GM18511 (cell line): ENCODE data around the gene CMC2.

Source experiments
- ATAC-seq: cut with Tn5 transposase; IDR thresholded peaks from one replicate; pipeline ENCODE4 v1.9.1; 2021; ENCODE audit warnings: mild to moderate bottlenecking, moderate library complexity; ENCODE audit not compliant: unreplicated experiment

The CMC2 gene

GRCh38 chr16:81003610-81004460 lies 2.9 kb downstream of the CMC2 start:
- no peak for ATAC-seq

GRCh38 chr16:81003064-81003463 lies 3.6 kb downstream of the CMC2 start:
- no peak for ATAC-seq

- ATAC-seq = no peak
These were observed 5.4 kb downstream of the CMC2 start for GRCh38 chr16:81001330-81001729.

GRCh38 chr16:81000873-81001272 lies 5.8 kb downstream of the CMC2 start:
- no peak for ATAC-seq

GRCh38 chr16:80997964-80998620 lies 8.6 kb downstream of the CMC2 start:
- no peak for ATAC-seq

- ATAC-seq = peak; percentile 74
These were observed 9.4 kb downstream of the CMC2 start for GRCh38 chr16:80997139-80997798.

- ATAC-seq = no peak
These were observed 10.0 kb downstream of the CMC2 start for GRCh38 chr16:80996688-80997138.

GRCh38 chr16:80994451-80994850 lies 12.2 kb downstream of the CMC2 start:
- ATAC-seq = no peak

- ATAC-seq = no peak
These were observed 12.9 kb downstream of the CMC2 start for GRCh38 chr16:80993834-80994233.

GRCh38 chr16:80993307-80993706 lies 13.4 kb downstream of the CMC2 start:
- no peak for ATAC-seq

- no peak for ATAC-seq
These were observed 13.9 kb downstream of the CMC2 start for GRCh38 chr16:80992676-80993293.

- no peak for ATAC-seq
These were observed 14.8 kb downstream of the CMC2 start for GRCh38 chr16:80991792-80992430.

- no peak for ATAC-seq
These were observed 15.7 kb downstream of the CMC2 start for GRCh38 chr16:80990978-80991377.

GRCh38 chr16:80990577-80990976 lies 16.1 kb downstream of the CMC2 start:
- ATAC-seq = no peak

GRCh38 chr16:80989801-80990200 lies 16.9 kb downstream of the CMC2 start:
- ATAC-seq = no peak

- no peak for ATAC-seq
These were observed 17.9 kb downstream of the CMC2 start for GRCh38 chr16:80988756-80989155.

GRCh38 chr16:80986557-80986956 lies 20.1 kb downstream of the CMC2 start:
- no peak for ATAC-seq

GRCh38 chr16:80985611-80986010 lies 21.1 kb downstream of the CMC2 start:
- ATAC-seq = no peak

- no peak for ATAC-seq
These were observed 22.4 kb downstream of the CMC2 start for GRCh38 chr16:80984124-80984892.

GRCh38 chr16:80982646-80983045 lies 24.0 kb downstream of the CMC2 start:
- ATAC-seq = no peak
